B cell (primary cell): ENCODE measurements around the gene CDK6.

Experiments
- EZH2 ChIP-seq: IDR thresholded peaks from 2 replicates; pipeline ENCODE4 v1.6.1; 2012; ENCODE audit warnings: borderline replicate concordance, low read depth, mild to moderate bottlenecking, moderate library complexity, low read length; ENCODE audit not compliant: insufficient read depth, poor library complexity, severe bottlenecking
- TF ChIP-seq, protein P1 (sequence below): fragments of 200-600 bp; IDR thresholded peaks from one replicate; pipeline ENCODE4 v1.8.0; 2022; ENCODE audit warnings: antibody characterized with exemption, mild to moderate bottlenecking

DNA sequence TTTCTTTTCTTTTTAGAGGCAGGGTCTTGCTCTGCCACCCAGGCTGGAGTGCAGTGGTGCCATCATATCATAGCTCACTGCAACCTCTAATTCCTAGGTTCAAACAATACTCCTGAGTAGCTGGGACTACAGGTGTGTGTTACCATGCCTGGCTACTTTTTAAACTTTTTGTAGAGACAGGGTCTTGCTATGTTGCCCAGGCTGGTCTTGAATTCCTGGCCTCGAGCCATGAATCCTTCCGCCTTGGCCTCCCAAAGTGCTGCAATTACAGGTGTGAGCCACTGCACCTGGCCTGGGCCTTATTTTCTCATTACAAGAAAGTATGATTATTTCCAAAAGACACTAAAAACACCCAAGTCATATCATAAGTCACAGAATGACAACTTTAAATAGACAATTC is 106.6 kb downstream of the CDK6 start:
- TF ChIP-seq, protein P1, sequence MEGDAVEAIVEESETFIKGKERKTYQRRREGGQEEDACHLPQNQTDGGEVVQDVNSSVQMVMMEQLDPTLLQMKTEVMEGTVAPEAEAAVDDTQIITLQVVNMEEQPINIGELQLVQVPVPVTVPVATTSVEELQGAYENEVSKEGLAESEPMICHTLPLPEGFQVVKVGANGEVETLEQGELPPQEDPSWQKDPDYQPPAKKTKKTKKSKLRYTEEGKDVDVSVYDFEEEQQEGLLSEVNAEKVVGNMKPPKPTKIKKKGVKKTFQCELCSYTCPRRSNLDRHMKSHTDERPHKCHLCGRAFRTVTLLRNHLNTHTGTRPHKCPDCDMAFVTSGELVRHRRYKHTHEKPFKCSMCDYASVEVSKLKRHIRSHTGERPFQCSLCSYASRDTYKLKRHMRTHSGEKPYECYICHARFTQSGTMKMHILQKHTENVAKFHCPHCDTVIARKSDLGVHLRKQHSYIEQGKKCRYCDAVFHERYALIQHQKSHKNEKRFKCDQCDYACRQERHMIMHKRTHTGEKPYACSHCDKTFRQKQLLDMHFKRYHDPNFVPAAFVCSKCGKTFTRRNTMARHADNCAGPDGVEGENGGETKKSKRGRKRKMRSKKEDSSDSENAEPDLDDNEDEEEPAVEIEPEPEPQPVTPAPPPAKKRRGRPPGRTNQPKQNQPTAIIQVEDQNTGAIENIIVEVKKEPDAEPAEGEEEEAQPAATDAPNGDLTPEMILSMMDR, result no peak
- TF ChIP-seq EZH2, result no peak
